Gastroesophageal sphincter (tissue), 4 donors: ENCODE results near the gene RPAP3. TPM values are rescaled to one million over a fixed set of nuclear protein-coding genes. Genes with fewer than 3 reads are reported as not detected.

Experiments used
- ATAC-seq: fragments of 150-250 bp; one replicate; pipeline ENCODE4 v1.9.1; 2016; ENCODE audit warnings: mild to moderate bottlenecking, moderate library complexity
- H3K27ac ChIP-seq, 4 donors: fragments of 200-600 bp; sonication (generic) in 3 of 4; 1 replicate in 3 of 4; 2 replicates in 1 of 4; pipeline ENCODE4 v1.5.1; 2016 to 2019
- H3K27me3 ChIP-seq: fragments of 200-600 bp; sonication (generic); one replicate; pipeline ENCODE4 v1.5.1; 2019
- H3K36me3 ChIP-seq, 2 donors: fragments of 200-600 bp; sonication (generic); one replicate each; pipeline ENCODE4 v1.5.1; 2019; ENCODE audit warnings: control low read depth in 1 of 2
- H3K4me1 ChIP-seq, 3 donors: fragments of 200-600 bp; sonication (generic); 1 replicate in 2 of 3; 2 replicates in 1 of 3; pipeline ENCODE4 v1.5.1; 2016 to 2019; ENCODE audit warnings: control low read depth in 2 of 3
- H3K4me3 ChIP-seq, 2 donors: fragments of 200-600 bp; sonication (generic); one replicate each; pipeline ENCODE4 v1.5.1; 2019; ENCODE audit warnings: mild to moderate bottlenecking in 1 of 2, moderate library complexity in 1 of 2
- H3K9me3 ChIP-seq, 3 donors: fragments of 200-600 bp; sonication (generic); one replicate each; pipeline ENCODE4 v1.5.1; 2017 to 2019; ENCODE audit warnings: control low read depth in 2 of 3
- EP300 ChIP-seq: sonication (generic); formaldehyde crosslinking; IDR thresholded peaks from one replicate; pipeline ENCODE4 v1.6.1; 2017; ENCODE audit warnings: antibody characterized with exemption, mild to moderate bottlenecking
- POLR2A ChIP-seq, 2 donors: fragments of 450-650 bp; IDR thresholded peaks; one replicate each; pipeline ENCODE4 v1.6.1; 2017; ENCODE audit warnings: antibody characterized with exemption in 2 of 2, mild to moderate bottlenecking in 2 of 2, moderate library complexity in 1 of 2
- POLR2AphosphoS5 ChIP-seq: sonication (generic); formaldehyde crosslinking; IDR thresholded peaks from one replicate; pipeline ENCODE4 v1.6.1; 2017; ENCODE audit warnings: antibody characterized with exemption
- WGBS, 2 donors: methylation state at CpG; one replicate each; pipeline ENCODE4 v1.1.5; 2018; ENCODE audit warnings: low coverage in 1 of 2; 5-methylcytosine and 5-hydroxymethylcytosine counted together
- total RNA-seq, 4 donors: library from RNA; depleted of rRNA; stranded (reverse); fragments of >200 nt; gene quantifications; one replicate each; pipeline ENCODE4 v1.1.0, GENCODE V29; 2016
- TF ChIP-seq, protein P1 (sequence below), 4 experiments: fragments of 200-600 bp in 2 of 4; fragments of 450-650 bp in 2 of 4; sonication (generic) in 1 of 4; IDR thresholded peaks; one replicate each; pipeline ENCODE4 v1.5.1; 2017 to 2019; ENCODE audit warnings: antibody characterized with exemption in 4 of 4, mild to moderate bottlenecking in 2 of 4, moderate library complexity in 2 of 4

RPAP3 gene
- total RNA-seq, 4 donors from 2014 or later = 17.0 to 20.0 (median 18.8) TPM

DNA sequence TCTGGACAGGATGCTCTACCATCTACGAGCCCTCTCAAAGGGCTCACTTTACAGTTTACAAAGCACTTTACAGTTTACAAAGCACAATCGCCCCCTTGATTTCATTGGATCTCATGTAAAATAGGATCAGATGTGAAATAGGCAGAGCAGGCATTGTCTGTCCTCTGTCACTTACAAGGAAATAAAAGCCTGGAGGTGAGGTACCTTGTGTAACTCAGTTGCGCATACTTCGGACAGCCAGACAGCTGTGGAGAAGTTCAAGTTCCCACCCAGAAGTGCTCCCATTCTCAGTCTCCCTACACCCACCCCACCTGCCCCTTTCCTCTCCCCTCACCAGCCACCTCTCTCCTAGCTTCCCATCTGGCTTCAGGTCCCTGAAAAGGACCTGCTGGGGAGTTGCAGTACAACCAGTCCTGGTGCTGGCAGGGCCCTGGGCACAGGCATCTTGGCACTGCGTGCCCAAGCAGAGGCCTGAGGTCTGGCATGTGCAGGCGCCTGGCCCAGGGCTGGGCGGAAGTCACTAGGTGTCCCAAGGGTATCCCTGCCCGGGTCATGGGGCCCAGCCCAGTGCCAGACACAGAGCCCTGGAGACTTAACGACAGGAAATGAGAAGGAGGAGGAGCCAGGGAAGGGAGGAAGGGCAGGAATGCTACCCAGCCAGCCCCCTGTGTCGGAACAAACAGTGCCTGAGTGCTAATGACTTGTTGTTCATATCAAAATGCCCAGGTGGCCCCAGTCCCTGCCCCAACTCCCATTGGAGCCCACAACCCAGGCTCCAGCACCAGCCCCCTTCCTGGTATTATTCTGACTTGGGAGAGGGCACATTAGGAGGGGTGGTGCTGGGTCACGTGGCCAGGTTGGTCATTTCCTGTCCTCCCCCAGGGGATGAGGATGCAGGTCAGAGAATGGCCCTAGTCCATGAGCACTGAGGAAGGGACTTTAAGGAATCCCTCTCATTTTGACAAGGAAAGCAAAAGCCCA lies 47.5 kb upstream of the RPAP3 start:
- H3K4me1 ChIP-seq = peaks cover 0 to 62% (median 8%) of the 10 kb centered on the region in 3 donors
- no peaks in the 10 kb centered on the region for H3K27me3 ChIP-seq
- H3K9me3 ChIP-seq = no peaks in the 10 kb centered on the region
- peaks cover 0 to 33% of the 10 kb centered on the region in 2 donors for H3K36me3 ChIP-seq
- peak; percentile 81 for ATAC-seq
- TF ChIP-seq POLR2AphosphoS5 = peak; percentile 3
- TF ChIP-seq EP300 = no peak
- TF ChIP-seq, protein P1, sequence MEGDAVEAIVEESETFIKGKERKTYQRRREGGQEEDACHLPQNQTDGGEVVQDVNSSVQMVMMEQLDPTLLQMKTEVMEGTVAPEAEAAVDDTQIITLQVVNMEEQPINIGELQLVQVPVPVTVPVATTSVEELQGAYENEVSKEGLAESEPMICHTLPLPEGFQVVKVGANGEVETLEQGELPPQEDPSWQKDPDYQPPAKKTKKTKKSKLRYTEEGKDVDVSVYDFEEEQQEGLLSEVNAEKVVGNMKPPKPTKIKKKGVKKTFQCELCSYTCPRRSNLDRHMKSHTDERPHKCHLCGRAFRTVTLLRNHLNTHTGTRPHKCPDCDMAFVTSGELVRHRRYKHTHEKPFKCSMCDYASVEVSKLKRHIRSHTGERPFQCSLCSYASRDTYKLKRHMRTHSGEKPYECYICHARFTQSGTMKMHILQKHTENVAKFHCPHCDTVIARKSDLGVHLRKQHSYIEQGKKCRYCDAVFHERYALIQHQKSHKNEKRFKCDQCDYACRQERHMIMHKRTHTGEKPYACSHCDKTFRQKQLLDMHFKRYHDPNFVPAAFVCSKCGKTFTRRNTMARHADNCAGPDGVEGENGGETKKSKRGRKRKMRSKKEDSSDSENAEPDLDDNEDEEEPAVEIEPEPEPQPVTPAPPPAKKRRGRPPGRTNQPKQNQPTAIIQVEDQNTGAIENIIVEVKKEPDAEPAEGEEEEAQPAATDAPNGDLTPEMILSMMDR (IDR thresholded peaks at IDR 0.05) = no peak
- TF ChIP-seq POLR2A (IDR thresholded peaks at IDR 0.05) = no peak
- H3K27ac ChIP-seq = peak overlapping the region in 3 of 4 donors; percentile 48 to 72 (median 50)
- WGBS, 2 donors = 79 to 87% methylated on average over 4 to 5 of the region's 11 CpGs
- H3K4me3 ChIP-seq = peak overlapping the region in 1 of 2 donors; percentile 72

DNA sequence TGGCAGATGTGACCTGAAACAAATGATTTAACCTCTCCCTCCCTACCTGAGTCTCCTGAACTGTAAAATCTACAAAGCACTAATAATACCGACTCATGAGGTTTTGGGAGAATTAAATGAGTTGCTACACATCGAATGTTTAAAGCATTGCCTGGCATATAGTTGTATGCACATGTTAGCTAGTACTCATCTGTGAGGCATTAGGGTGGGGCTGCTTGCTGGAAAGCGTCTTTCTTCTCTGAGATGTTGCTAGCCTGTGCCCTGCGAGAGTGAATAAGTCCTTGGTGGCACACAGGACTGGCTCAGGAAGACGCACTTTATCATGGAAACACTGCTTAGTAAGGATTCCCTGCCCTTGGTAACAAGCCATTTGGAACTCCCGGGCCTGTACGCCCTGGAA lies 46.7 kb upstream of the RPAP3 start:
- WGBS, 2 donors = 76 to 89% methylated on average over 3 to 4 of the region's 7 CpGs
- Histone ChIP-seq H3K9me3 (no peaks in the 10 kb centered on the region), H3K27ac (peak overlapping the region in 3 of 4 donors; percentile 48 to 72 (median 50)), H3K27me3 (no peaks in the 10 kb centered on the region), H3K4me1 (peaks cover 0 to 54% (median under 1%) of the 10 kb centered on the region in 3 donors), H3K36me3 (peaks cover 0 to 39% of the 10 kb centered on the region in 2 donors), H3K4me3 (no peak overlapping the region)
- TF ChIP-seq POLR2AphosphoS5 (no peak), POLR2A (IDR thresholded peaks at IDR 0.05) (no peak), EP300 (no peak)
- TF ChIP-seq, protein P1 (IDR thresholded peaks at IDR 0.05) = no peak
- no peak for ATAC-seq

DNA sequence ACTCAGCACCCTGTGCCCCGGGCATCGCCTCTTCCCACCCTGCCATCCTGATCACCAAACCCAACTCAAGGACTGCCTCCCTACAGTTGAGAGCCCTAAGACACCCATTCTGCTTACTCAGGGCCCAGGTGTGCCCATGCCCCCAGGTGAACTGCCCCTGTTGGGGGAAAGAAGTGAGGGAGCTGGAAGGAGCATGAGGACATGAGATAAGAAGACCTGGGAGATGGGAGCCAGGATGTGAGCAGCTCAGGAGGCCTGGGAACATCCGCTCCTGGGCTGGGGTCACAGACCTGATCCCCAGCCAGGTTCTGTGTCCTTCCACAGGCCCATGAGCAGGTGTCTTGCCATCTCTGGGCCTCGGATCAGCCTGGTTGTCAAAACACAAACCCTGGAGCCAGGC lies 46.3 kb upstream of the RPAP3 start:
- Histone ChIP-seq H3K9me3 (no peaks in the 10 kb centered on the region), H3K36me3 (peaks cover 0 to 43% of the 10 kb centered on the region in 2 donors), H3K4me1 (peaks cover 0 to 50% (median 0%) of the 10 kb centered on the region in 3 donors), H3K27ac (peak overlapping the region in 2 of 4 donors; percentile 42 to 72), H3K27me3 (no peaks in the 10 kb centered on the region), H3K4me3 (no peak overlapping the region)
- no peak for TF ChIP-seq EP300
- TF ChIP-seq POLR2AphosphoS5 = no peak
- TF ChIP-seq POLR2A (IDR thresholded peaks at IDR 0.05) = no peak
- TF ChIP-seq, protein P1 (IDR thresholded peaks at IDR 0.05) = no peak
- 93 to 100% methylated on average over 1 to 3 of the region's 4 CpGs for WGBS, 2 donors
- ATAC-seq = no peak

DNA sequence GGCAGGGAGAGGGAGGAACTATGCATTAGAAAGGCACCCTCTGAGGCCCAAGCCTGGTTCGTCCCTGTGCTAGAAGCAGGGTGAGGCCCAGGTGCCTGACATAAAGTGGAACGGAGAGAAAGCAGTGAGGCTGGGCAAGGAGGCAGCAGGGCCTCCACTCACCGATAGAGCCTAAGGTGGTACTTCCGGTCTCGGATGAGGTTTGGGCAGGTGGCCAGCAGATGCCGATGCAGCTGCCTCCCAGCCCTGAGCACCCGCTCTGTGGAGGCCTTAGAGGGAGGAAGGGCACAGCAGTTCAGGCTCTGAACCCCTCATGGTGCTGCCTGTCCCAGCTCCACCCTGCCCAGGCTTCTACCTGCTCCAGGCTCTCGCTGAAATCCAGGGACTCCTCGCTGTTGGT lies 45.7 kb upstream of the RPAP3 start:
- H3K27me3 ChIP-seq = no peaks in the 10 kb centered on the region
- no peak for TF ChIP-seq POLR2A (IDR thresholded peaks at IDR 0.05)
- TF ChIP-seq, protein P1 (IDR thresholded peaks at IDR 0.05) = no peak
- TF ChIP-seq POLR2AphosphoS5 = no peak
- no peak for TF ChIP-seq EP300
- peaks cover 0 to 48% of the 10 kb centered on the region in 2 donors for H3K36me3 ChIP-seq
- no peak overlapping the region for H3K4me3 ChIP-seq
- no peak for ATAC-seq
- no peaks in the 10 kb centered on the region for H3K9me3 ChIP-seq
- 87% methylated on average over 3 of the region's 9 CpGs; no CpG with 5 or more reads in 1 of the 2 donors for WGBS, 2 donors
- peaks cover 0 to 48% (median 0%) of the 10 kb centered on the region in 3 donors for H3K4me1 ChIP-seq
- H3K27ac ChIP-seq = peak overlapping the region in 1 of 4 donors; percentile 17
